GM18951 (cell line): Measurements from ENCODE around the gene PLXNA1.

ENCODE experiments used
- POLR2A ChIP-seq: IDR thresholded peaks from 4 replicates; pipeline ENCODE4 v1.6.1; 2011; ENCODE audit warnings: mild to moderate bottlenecking; ENCODE audit not compliant: insufficient read length, insufficient read depth; ENCODE audit errors: extremely low read depth
- in situ Hi-C: fragments of 300-500 bp; cut with MboI; formaldehyde crosslinking; loops from one replicate; pipeline ENCODE4 v1.12.0; 2022; ENCODE audit warnings: low sequenced_read_pairs, mixed read lengths, inconsistent platforms; ENCODE audit not compliant: unreplicated experiment

PLXNA1 gene

DNA sequence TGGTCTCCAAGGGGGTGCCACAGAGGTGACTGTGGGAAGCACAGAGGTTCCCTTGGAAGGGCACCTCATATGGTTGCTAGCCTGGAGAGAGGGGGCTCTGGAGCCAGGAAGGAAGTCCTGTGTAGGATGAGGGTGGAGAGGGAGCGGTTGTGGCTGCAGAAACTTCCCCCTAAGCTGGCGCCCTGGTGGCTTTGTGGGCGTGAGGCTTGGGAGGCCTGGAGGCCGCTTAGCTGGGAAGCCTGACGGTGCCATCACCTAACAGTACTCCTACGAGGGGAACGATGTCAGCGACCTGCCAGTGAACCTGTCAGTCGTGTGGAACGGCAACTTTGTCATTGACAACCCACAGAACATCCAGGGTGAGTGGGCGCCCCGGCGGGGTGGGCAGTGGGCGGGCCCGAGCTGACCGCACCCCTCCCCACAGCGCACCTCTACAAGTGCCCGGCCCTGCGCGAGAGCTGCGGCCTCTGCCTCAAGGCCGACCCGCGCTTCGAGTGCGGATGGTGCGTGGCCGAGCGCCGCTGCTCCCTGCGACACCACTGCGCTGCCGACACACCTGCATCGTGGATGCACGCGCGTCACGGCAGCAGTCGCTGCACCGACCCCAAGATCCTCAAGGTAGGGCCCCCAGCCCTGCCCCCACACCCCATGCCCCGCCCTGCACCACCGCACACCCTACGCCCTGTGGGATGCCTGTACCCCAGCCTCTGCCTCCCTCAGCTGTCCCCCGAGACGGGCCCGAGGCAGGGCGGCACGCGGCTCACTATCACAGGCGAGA lies 31.0 kb downstream of the PLXNA1 start:
- TF ChIP-seq POLR2A = no peak
- in situ Hi-C loops = no loop called here

DNA sequence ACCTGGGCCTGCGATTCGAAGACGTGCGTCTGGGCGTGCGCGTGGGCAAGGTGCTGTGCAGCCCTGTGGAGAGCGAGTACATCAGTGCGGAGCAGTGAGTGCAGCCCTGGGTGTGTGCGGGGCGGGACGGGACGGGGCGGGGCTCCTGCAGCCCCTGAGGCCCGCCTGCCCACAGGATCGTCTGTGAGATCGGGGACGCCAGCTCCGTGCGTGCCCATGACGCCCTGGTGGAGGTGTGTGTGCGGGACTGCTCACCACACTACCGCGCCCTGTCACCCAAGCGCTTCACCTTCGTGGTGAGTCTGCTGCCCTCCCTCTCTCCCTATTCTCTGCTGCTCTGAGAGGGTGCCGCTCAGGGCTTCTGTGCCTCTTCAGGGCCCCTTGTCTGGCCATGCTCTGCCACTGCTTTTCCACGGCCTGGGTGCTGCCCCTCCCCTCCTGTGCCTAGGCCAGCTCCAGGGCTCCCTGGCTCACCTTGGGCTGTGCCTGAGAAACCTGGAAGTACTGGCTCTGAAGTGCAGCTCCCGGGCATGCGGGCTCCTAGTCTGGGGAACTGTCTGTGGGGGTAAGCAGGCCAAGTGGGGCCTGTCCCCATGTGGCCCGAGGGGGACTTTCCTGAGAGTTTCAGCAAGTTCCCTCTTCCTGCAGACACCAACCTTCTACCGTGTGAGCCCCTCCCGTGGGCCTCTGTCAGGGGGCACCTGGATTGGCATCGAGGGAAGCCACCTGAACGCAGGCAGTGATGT lies 31.8 kb downstream of the PLXNA1 start:
- in situ Hi-C loops = no loop called here

DNA sequence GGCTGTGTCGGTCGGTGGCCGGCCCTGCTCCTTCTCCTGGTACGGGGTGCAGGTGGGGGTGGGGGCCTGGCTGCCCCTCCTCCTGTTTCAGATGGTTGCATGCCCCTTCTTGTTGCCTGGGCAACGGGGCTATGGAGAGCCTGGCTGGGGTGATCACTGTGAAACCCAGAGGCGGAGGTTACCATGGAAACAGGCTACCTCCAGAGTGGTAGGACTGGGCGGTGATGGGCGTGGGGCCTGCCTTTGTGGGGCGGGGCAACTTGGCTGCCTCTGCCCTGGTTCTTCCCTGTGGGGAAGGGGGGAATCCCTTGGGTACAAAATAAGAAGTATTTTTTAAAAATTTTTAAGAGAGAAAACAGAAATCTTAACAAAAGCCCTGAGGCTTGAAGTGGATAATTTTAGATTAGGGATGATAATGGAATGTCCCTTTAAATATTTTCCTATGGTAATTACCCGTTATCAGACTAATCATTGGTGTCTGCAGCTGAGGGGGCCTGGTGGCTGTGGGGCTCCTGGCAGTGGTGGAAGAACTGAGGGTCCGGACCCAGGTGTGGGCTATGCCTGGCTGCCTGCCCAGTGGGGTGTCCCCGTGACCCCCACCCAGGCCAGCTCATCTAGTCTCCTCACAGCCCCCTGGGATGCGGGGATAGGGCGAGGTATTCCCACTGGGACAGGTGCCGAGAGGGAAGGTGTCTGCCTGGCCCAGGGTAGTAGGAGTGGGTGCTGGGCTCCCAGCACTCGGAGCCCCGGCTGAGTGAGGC lies 32.5 kb downstream of the PLXNA1 start:
- TF ChIP-seq POLR2A = no peak
- in situ Hi-C loops = no loop called here

More for the DNA sequence above, 31.8 kb downstream of the PLXNA1 start:
- TF ChIP-seq POLR2A = no peak

DNA sequence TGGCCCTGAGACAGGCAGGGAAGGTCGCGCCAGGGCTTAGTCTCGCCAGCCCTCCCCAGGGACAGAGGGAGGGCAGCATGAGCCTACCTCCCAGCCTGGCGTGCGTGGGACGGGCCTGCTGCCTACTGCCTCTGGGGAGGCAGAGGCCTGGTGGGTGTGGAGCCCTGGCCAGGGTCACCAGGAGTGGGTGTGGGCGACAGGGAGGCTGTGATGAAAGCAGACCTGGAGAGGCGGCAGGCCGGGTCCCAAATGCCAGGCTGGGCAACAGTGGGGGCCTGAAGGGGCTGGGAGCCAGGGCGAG lies 33.1 kb downstream of the PLXNA1 start:
- TF ChIP-seq POLR2A = no peak
- in situ Hi-C loops = no loop called here

DNA sequence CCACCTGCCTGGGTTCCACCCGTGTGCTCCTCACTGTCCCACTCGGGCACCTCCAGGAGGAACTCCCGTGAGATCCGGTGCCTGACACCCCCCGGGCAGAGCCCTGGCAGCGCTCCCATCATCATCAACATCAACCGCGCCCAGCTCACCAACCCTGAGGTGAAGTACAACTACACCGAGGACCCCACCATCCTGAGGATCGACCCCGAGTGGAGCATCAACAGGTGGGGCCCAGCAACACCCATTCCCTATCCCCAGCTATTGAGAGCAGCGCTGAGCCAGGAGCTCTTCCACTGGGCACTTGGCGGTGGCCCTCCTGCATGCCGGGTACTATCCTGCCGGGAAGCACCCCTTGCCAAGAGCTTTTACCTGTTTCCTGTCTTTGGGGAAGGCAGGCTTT lies 33.5 kb downstream of the PLXNA1 start:
- TF ChIP-seq POLR2A = no peak
- in situ Hi-C loops = no loop called here

DNA sequence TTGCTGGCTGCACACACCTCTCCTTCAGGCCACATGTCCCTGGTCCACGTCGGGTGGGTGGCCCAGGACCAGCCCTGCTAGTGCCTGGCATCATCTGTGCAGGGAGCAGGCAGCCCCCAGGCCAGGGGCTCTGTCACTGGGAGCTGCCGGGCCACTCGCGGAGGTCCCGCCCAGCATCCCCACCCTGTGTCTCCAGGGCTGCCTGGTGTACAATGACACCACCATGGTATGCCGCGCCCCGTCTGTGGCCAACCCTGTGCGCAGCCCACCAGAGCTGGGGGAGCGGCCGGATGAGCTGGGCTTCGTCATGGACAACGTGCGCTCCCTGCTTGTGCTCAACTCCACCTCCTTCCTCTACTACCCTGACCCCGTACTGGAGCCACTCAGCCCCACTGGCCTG lies 34.3 kb downstream of the PLXNA1 start:
- in situ Hi-C loops = no loop called here
- TF ChIP-seq POLR2A = no peak

DNA sequence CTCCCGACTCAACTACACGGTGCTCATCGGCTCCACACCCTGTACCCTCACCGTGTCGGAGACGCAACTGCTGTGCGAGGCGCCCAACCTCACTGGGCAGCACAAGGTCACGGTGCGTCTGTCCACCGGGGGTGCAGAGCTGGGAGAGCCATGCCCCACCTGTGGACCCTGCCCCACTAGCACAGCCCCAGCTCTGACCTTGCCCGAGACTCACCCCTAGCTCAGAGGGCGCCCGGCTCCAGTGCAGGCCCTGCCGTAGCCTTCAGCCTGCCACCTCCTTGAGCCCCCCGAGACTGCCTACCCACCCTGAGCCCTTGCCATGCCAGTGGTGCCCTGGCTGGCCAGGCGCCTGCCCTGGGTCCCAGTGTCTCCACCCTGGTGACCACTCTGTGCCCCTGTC lies 34.9 kb downstream of the PLXNA1 start:
- in situ Hi-C loops = no loop called here
- TF ChIP-seq POLR2A = no peak

DNA sequence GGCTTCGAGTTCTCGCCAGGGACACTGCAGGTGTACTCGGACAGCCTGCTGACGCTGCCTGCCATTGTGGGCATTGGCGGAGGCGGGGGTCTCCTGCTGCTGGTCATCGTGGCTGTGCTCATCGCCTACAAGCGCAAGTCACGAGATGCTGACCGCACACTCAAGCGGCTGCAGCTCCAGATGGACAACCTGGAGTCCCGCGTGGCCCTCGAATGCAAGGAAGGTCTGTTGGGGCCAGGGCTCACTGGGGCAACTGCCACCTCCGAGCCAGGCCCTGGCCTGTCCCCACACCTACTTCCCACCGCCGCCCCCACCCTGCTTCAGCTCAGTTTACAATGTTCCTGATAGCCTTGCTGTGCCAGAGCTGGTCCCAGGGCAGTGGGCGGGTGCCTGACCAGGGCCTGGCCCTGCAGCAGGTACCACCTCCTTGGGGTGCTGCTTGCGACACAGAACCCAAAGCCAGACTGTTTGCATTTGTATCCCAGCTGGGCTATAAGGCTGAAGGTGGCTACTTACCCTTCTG lies 35.5 kb downstream of the PLXNA1 start:
- in situ Hi-C loops = no loop called here
- no peak for TF ChIP-seq POLR2A

DNA sequence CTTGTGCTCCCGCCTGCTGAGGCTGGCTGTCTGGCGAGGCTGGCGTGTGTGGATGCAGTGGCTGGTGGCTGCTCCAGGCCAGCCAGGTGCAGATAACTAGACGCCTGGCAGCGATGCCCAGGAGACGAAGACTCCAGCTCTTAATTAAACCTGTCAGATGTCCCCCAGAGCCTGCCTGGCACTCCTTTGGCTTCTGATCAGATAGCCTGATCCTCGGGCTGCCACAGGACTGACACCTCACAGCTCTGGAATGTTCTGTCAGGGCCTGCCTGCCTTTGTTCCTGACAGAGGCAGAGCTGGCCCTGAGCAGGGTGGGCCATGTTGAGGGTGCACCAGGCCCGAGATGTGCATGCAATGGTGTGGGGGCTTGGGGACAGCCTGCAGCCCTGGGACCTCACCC lies 36.5 kb downstream of the PLXNA1 start:
- no peak for TF ChIP-seq POLR2A
- in situ Hi-C loops = no loop called here

DNA sequence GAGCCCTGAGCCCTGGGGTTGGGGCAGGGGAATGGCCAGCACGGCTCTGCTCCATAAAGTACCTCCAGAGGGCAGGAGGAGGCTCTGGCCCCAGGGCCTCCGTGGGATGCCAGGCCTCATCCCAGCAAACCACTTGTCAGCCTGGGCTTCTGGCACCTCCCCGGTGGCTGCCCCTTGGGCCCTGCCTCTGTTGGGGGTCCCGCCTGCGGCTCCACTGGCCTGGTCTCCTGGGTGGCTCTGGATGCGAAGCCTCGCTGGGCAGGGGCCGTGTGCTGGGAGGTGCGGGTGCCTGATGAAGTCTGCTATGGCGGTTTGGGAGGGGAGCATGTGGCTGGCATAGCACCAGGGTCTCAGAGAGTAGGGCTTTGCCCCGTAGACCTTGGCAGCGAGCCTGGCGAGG lies 37.6 kb downstream of the PLXNA1 start:
- TF ChIP-seq POLR2A = no peak
- in situ Hi-C loops = no loop called here

DNA sequence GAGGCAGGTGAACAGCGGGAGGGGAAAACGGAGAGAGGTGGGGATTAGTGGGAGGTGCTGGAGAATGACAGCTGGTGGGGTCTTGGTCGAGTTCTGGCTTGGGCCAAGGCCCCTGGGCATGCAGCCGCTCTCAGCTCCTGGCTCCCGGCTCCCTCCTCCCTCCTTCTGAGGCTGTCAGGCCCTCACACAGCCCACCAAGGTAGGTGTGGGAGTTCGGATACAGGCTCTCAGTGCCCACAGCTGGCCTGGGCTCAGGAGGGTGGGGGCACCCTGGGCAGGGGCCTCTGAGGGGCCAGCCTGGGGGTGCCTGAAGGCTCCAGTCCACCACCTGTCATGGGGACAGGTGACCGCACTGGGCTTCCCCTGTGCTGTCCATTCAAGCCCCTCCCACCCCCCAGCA lies 39.9 kb downstream of the PLXNA1 start:
- in situ Hi-C loops = no loop called here
- TF ChIP-seq POLR2A = no peak

DNA sequence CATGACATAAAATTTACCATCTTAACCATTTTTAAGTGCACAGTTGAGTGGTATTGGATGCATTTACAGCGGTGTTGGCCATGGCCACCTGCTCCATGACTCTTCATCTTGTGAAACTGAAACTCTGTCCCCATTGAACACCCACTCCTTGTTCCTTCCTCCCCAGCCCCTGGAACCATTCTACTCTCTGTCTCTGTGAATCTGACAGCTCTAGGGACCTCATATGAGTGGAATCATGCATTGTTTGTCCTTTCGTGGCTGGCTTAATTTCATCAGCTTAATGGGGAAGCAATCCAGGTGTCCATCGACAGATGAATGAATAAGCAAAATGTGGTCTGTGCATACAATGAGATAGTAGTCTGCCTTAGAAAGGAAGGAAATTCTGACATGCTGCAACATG lies 42.5 kb downstream of the PLXNA1 start:
- TF ChIP-seq POLR2A = no peak
- in situ Hi-C loops = no loop called here

DNA sequence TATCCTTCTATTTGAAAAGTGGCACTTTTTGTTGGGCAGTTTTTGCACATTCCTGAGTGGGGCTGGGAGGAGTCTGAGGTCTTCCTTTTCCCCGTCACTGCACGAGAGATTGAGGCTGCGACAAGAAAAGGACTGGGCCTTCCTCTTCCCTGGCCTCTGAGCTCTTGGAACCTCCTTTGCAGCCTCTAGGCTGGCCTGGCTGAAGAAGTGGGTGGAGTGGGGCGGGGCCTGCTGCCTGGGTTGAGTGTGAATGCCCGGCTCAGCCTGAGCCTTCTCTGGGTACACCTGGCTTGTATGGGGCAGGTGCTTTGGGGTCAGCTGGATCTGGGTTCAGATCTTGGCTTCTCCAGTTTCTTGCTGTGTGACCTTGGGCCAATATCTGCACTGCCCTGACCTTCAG lies 43.1 kb downstream of the PLXNA1 start:
- TF ChIP-seq POLR2A = no peak
- in situ Hi-C loops = no loop called here
